Fibroblast of pulmonary artery (primary cell): ENCODE data around the gene PRSS50.
A peak's percentile ranks its signal among the peaks of the same experiment; 100 is the strongest.

Source experiments
- DNase-seq: peaks from one replicate; pipeline ENCODE4 v3.0.0-alpha.2; 2010; ENCODE audit warnings: low read depth
- H3K4me3 ChIP-seq: replicated peaks from 2 replicates; pipeline ENCODE4 v1.5.1; 2011; ENCODE audit warnings: low read depth, mild to moderate bottlenecking, control low read depth, low read length, moderate library complexity
- CTCF ChIP-seq: IDR thresholded peaks from 2 replicates; pipeline ENCODE4 v1.5.1; 2011; ENCODE audit warnings: mild to moderate bottlenecking, control low read depth, low read length, inconsistent platforms; ENCODE audit errors: missing control alignments

The PRSS50 gene

GRCh38 chr3:46666453-46666845 lies 51.2 kb downstream of the PRSS50 start:
- no peak for DNase-seq
- no peak overlapping the region for H3K4me3 ChIP-seq
- TF ChIP-seq CTCF = no peak

GRCh38 chr3:46665763-46666452 lies 51.8 kb downstream of the PRSS50 start:
- DNase-seq = no peak
- no peak for TF ChIP-seq CTCF
- no peak overlapping the region for H3K4me3 ChIP-seq

GRCh38 chr3:46664971-46665762 lies 52.5 kb downstream of the PRSS50 start:
- TF ChIP-seq CTCF = no peak
- no peak for DNase-seq
- no peak overlapping the region for H3K4me3 ChIP-seq

GRCh38 chr3:46664188-46664970 lies 53.3 kb downstream of the PRSS50 start:
- DNase-seq = no peak
- TF ChIP-seq CTCF = no peak
- no peak overlapping the region for H3K4me3 ChIP-seq

GRCh38 chr3:46663591-46664135 lies 54.0 kb downstream of the PRSS50 start:
- TF ChIP-seq CTCF = peak; percentile 8
- DNase-seq = peak; percentile 5
- no peak overlapping the region for H3K4me3 ChIP-seq

- H3K4me3 ChIP-seq = no peak overlapping the region
- DNase-seq = peak; percentile 46
- TF ChIP-seq CTCF = no peak
These were observed 54.7 kb downstream of the PRSS50 start for GRCh38 chr3:46662771-46663551.
